Measurements from ENCODE around the gene USB1.
"Not testable (repeated sequence)": the region's sequence is repeated elsewhere in the genome, so short reads cannot be mapped to it uniquely, and the experiment has no call there.

- TF ChIP-seq, protein P1, sequence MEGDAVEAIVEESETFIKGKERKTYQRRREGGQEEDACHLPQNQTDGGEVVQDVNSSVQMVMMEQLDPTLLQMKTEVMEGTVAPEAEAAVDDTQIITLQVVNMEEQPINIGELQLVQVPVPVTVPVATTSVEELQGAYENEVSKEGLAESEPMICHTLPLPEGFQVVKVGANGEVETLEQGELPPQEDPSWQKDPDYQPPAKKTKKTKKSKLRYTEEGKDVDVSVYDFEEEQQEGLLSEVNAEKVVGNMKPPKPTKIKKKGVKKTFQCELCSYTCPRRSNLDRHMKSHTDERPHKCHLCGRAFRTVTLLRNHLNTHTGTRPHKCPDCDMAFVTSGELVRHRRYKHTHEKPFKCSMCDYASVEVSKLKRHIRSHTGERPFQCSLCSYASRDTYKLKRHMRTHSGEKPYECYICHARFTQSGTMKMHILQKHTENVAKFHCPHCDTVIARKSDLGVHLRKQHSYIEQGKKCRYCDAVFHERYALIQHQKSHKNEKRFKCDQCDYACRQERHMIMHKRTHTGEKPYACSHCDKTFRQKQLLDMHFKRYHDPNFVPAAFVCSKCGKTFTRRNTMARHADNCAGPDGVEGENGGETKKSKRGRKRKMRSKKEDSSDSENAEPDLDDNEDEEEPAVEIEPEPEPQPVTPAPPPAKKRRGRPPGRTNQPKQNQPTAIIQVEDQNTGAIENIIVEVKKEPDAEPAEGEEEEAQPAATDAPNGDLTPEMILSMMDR (IDR thresholded peaks at IDR 0.05) = not testable (repeated sequence)
- not testable (repeated sequence) for TF ChIP-seq POLR2A, POLR2AphosphoS5 (IDR thresholded peaks at IDR 0.05)
Observed at GRCh38 chr16:57978070-57978465, 23.1 kb upstream of the USB1 start.
